Panc1 (cell line): ENCODE results near the gene MGME1. TPM values are rescaled to one million over a fixed set of nuclear protein-coding genes. Genes with fewer than 3 reads are reported as not detected.

Source experiments
- ATAC-seq: fragments of 200-7000 bp; cut with Tn5 transposase; 2 replicates; pipeline ENCODE4 v1.9.1; 2020; ENCODE audit warnings: mild to moderate bottlenecking, moderate library complexity
- BruUV-seq: library from RNA; stranded (reverse); fragments of 400-500 nt; replicated peaks from 2 replicates; lab custom pipeline; 2021; lab: Mats Ljungman, UMichigan
- CTCF ChIA-PET: fragments of 300-600 bp; sonication (Branson Sonifier 250); formaldehyde crosslinking; loops from one replicate; lab custom pipeline; 2022; ENCODE audit warnings: antibody characterized with exemption; lab: Charles Lee
- POLR2A ChIA-PET: fragments of 300-600 bp; sonication (Branson Sonifier 250); formaldehyde crosslinking; loops from one replicate; lab custom pipeline; 2022; ENCODE audit warnings: antibody characterized with exemption; lab: Charles Lee
- DNase-seq: peaks from one replicate; pipeline ENCODE4 v3.0.0-alpha.2; 2010; ENCODE audit warnings: low read depth, low spot score
- H3K27ac ChIP-seq: 2 replicates; pipeline ENCODE4 v1.5.1; 2011; ENCODE audit warnings: mild to moderate bottlenecking, low read length, inconsistent platforms
- H3K27me3 ChIP-seq: fragments of 200-500 bp; sonication (Bioruptor generic); 2 replicates; pipeline ENCODE4 v1.6.0; 2014; ENCODE audit warnings: low read length, inconsistent platforms; ENCODE audit not compliant: control insufficient read depth, insufficient read depth
- H3K36me3 ChIP-seq: fragments of 200-500 bp; sonication (Bioruptor generic); 2 replicates; pipeline ENCODE4 v1.5.1; 2014; ENCODE audit warnings: inconsistent platforms, mild to moderate bottlenecking, low read length, moderate library complexity; ENCODE audit not compliant: control insufficient read depth, insufficient read depth
- H3K4me1 ChIP-seq: 2 replicates; pipeline ENCODE4 v1.5.1; 2011; ENCODE audit warnings: inconsistent platforms, mild to moderate bottlenecking, low read length, moderate library complexity; ENCODE audit not compliant: control insufficient read depth, insufficient read depth
- H3K4me3 ChIP-seq, 2 experiments: 2 replicates each; pipeline ENCODE4 v1.5.1; 2011 to 2012; ENCODE audit warnings: low read depth in 2 of 2, low read length in 2 of 2, mild to moderate bottlenecking in 2 of 2, inconsistent platforms in 1 of 2, moderate library complexity in 1 of 2
- H3K9me3 ChIP-seq: fragments of 200-500 bp; sonication (Bioruptor generic); 2 replicates; pipeline ENCODE4 v1.5.1; 2014; ENCODE audit warnings: low read depth, mild to moderate bottlenecking, inconsistent platforms, low read length, moderate library complexity; ENCODE audit not compliant: control insufficient read depth, insufficient read depth
- CTCF ChIP-seq: fragments of 450-650 bp; IDR thresholded peaks from 2 replicates; pipeline ENCODE4 v1.5.1; 2017; ENCODE audit warnings: mild to moderate bottlenecking
- POLR2AphosphoS5 ChIP-seq: IDR thresholded peaks from 2 replicates; pipeline ENCODE4 v1.6.1; 2012; ENCODE audit warnings: mild to moderate bottlenecking, low read depth, low read length, moderate library complexity
- REST ChIP-seq, 2 experiments: IDR thresholded peaks; 2 replicates each; pipeline ENCODE4 v1.6.1; 2011 to 2012; ENCODE audit warnings: low read depth in 2 of 2, control low read depth in 1 of 2, low read length in 1 of 2, mild to moderate bottlenecking in 1 of 2, moderate library complexity in 1 of 2; ENCODE audit not compliant: insufficient read depth in 1 of 2
- SIN3A ChIP-seq: IDR thresholded peaks from 2 replicates; pipeline ENCODE4 v1.6.1; 2012; ENCODE audit warnings: low read depth, mild to moderate bottlenecking, low read length, moderate library complexity, borderline replicate concordance; ENCODE audit not compliant: insufficient read depth
- TCF7L2 ChIP-seq: IDR thresholded peaks from 2 replicates; pipeline ENCODE4 v1.6.1; 2011; ENCODE audit warnings: mild to moderate bottlenecking, low read depth, low read length, inconsistent platforms
- in situ Hi-C: cut with HindIII; loops from 2 replicates; pipeline ENCODE4 v1.10.0; 2016; ENCODE audit warnings: low sequenced_read_pairs, low pct_unique_long_range_greater_than_20kb
- intact Hi-C: fragments of 100-400 bp; cut with micrococcal nuclease; formaldehyde crosslinking; loops from one replicate; pipeline ENCODE4 v1.10.0; 2022; ENCODE audit not compliant: unreplicated experiment
- total RNA-seq: library from RNA; stranded (reverse); gene quantifications from one replicate; pipeline ENCODE4 v1.2.1, GENCODE V29; 2021; ENCODE audit not compliant: unreplicated experiment

The MGME1 gene
- total RNA-seq, 1 experiment from 2014 or later = 27.0 TPM

GRCh38 chr20:17921774-17922173 lies 47.0 kb upstream of the MGME1 start:
- intact Hi-C loops = no loop called here
- TF ChIP-seq SIN3A = no peak
- TF ChIP-seq POLR2AphosphoS5 = no peak
- TF ChIP-seq REST (IDR thresholded peaks at IDR 0.05; ENCODE audit: insufficient read depth in 1 of 2, low read depth in 2 of 2, low read length in 1 of 2) = no peak
- no peak for TF ChIP-seq TCF7L2
- no peak for TF ChIP-seq CTCF
- ChIA-PET POLR2A (no interaction called here), CTCF (no interaction called here)
- no TSS peak for BruUV-seq
- DNase-seq (no peak), ATAC-seq (no peak)
- Histone ChIP-seq H3K36me3 (no peaks in the 10 kb centered on the region), H3K9me3 (no peaks in the 10 kb centered on the region), H3K4me3 (no peak overlapping the region), H3K27me3 (no peaks in the 10 kb centered on the region; the same call in 1 of the 2 replicates), H3K27ac (no peak overlapping the region), H3K4me1 (no peaks in the 10 kb centered on the region)
- in situ Hi-C loops = no loop called here

GRCh38 chr20:17925141-17925939 lies 43.5 kb upstream of the MGME1 start:
- Histone ChIP-seq H3K27me3 (no peaks in the 10 kb centered on the region; the same call in 1 of the 2 replicates), H3K27ac (no peak overlapping the region), H3K9me3 (no peaks in the 10 kb centered on the region), H3K36me3 (no peaks in the 10 kb centered on the region), H3K4me1 (no peaks in the 10 kb centered on the region), H3K4me3 (no peak overlapping the region)
- intact Hi-C loops (no loop called here), in situ Hi-C loops (no loop called here)
- BruUV-seq = no TSS peak
- no peak for ATAC-seq
- CTCF ChIA-PET = no interaction called here
- DNase-seq = no peak
- TF ChIP-seq POLR2AphosphoS5 (no peak), TCF7L2 (no peak), CTCF (no peak), REST (IDR thresholded peaks at IDR 0.05; ENCODE audit: insufficient read depth in 1 of 2, low read depth in 2 of 2, low read length in 1 of 2) (no peak), SIN3A (no peak)
- POLR2A ChIA-PET = no interaction called here
